ENCODE results near the gene TDRD7.

The TDRD7 gene

DNA sequence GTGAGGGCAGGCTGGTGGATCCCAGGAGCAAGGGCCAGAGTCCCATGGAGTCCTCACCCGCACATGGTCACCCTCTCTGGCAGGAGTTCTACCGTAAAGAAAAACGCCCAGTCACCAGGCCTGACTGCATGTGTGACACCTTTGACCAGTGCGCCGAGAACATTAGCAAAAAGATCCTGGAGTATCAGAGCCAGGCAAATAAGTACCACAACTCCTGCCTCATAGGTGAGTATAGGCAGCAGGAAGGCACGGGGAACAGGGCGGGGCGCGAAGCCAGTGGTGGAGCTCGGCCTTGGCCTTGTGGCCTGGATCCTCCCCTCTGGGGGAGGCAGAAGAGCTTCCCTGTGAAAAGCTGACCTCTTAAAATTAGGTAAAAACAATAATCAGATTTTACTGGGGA, 45.4 kb upstream of the TDRD7 start:
- no peak for DNase-seq
- H3K27me3 ChIP-seq (replicated peaks), result no peaks in the 10 kb centered on the region
- no peaks in the 10 kb centered on the region for H3K36me3 ChIP-seq (replicated peaks)
- no peak overlapping the region for H3K4me3 ChIP-seq (ENCODE audit: low read depth, low read length)
- in situ Hi-C loops (cut with HindIII; ENCODE audit: low pct_ligation_motif_present, low sequenced_read_pairs), result no loop called here
- TF ChIP-seq CTCF (IDR thresholded peaks at IDR 0.05; ENCODE audit: low read depth, low read length, missing control alignments), result no peak
- no peak overlapping the region for H3K27ac ChIP-seq

- Histone ChIP-seq H3K27me3 (replicated peaks) (no peaks in the 10 kb centered on the region), H3K36me3 (replicated peaks) (no peaks in the 10 kb centered on the region), H3K4me3 (ENCODE audit: low read depth, low read length) (no peak overlapping the region), H3K27ac (no peak overlapping the region)
- TF ChIP-seq CTCF (IDR thresholded peaks at IDR 0.05; ENCODE audit: low read depth, low read length, missing control alignments), result no peak
- DNase-seq, result no peak
- in situ Hi-C loops (cut with HindIII; ENCODE audit: low pct_ligation_motif_present, low sequenced_read_pairs), result no loop called here
Measured at GRCh38 chr9:97366889-97367288, 45.0 kb upstream of the TDRD7 start.

DNA sequence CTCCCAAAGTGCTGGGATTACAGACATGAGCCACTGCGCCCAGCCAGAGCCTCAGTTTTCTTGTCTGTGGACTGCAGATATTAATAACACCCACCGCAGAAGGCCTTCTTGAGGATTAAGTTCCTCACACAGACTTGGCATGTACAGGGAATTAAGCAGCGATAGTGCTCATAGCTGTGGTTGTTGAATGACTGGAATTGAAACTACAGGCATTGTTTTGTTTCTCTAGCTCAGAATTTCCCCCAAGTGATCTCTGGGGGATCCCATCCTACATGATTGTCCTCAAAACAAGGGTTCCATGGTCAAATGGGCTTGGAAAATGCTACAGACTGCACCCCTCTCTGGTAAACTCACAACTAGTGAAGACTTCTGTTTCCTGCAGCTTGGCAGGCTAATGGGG, 44.2 kb upstream of the TDRD7 start:
- no peak for TF ChIP-seq CTCF (IDR thresholded peaks at IDR 0.05; ENCODE audit: low read depth, low read length, missing control alignments)
- Histone ChIP-seq H3K36me3 (replicated peaks) (no peaks in the 10 kb centered on the region), H3K27me3 (replicated peaks) (no peaks in the 10 kb centered on the region), H3K4me3 (ENCODE audit: low read depth, low read length) (no peak overlapping the region), H3K27ac (no peak overlapping the region)
- in situ Hi-C loops (cut with HindIII; ENCODE audit: low pct_ligation_motif_present, low sequenced_read_pairs), result no loop called here
- DNase-seq, result no peak

GRCh38 chr9:97368964-97369363, 42.9 kb upstream of the TDRD7 start:
- in situ Hi-C loops (cut with HindIII; ENCODE audit: low pct_ligation_motif_present, low sequenced_read_pairs), result no loop called here
- H3K36me3 ChIP-seq (replicated peaks), result no peaks in the 10 kb centered on the region
- no peak for TF ChIP-seq CTCF (IDR thresholded peaks at IDR 0.05; ENCODE audit: low read depth, low read length, missing control alignments)
- no peak overlapping the region for H3K4me3 ChIP-seq (ENCODE audit: low read depth, low read length)
- H3K27ac ChIP-seq, result no peak overlapping the region
- no peaks in the 10 kb centered on the region for H3K27me3 ChIP-seq (replicated peaks)
- no peak for DNase-seq

DNA sequence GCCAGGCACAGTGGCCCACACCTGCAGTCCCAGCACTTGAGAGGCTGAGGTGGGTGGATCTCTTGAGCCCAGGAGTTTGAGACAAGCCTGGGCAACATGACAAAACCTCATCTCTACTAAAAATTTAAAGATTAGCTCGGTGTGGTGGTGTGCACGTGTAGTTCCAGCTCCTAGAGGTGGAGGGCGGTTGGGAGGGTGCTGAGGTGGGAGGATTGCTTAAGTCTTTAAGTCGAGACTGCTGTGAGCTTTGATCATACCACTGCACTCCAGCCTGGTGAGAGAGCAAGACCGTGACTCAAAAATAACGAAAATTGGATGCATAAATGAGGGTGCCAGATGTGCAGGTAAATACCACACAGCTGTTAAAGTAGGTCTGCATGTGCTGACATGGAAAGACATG, 39.3 kb upstream of the TDRD7 start:
- no peak for DNase-seq
- H3K27me3 ChIP-seq (replicated peaks), result no peaks in the 10 kb centered on the region
- H3K4me3 ChIP-seq (ENCODE audit: low read depth, low read length), result no peak overlapping the region
- in situ Hi-C loops (cut with HindIII; ENCODE audit: low pct_ligation_motif_present, low sequenced_read_pairs), result no loop called here
- no peak overlapping the region for H3K27ac ChIP-seq
- TF ChIP-seq CTCF (IDR thresholded peaks at IDR 0.05; ENCODE audit: low read depth, low read length, missing control alignments), result no peak
- H3K36me3 ChIP-seq (replicated peaks), result no peaks in the 10 kb centered on the region

GRCh38 chr9:97373331-97373730, 38.6 kb upstream of the TDRD7 start:
- no peak for DNase-seq
- no peaks in the 10 kb centered on the region for H3K36me3 ChIP-seq (replicated peaks)
- H3K27me3 ChIP-seq (replicated peaks), result no peaks in the 10 kb centered on the region
- H3K4me3 ChIP-seq (ENCODE audit: low read depth, low read length), result no peak overlapping the region
- no peak for TF ChIP-seq CTCF (IDR thresholded peaks at IDR 0.05; ENCODE audit: low read depth, low read length, missing control alignments)
- in situ Hi-C loops (cut with HindIII; ENCODE audit: low pct_ligation_motif_present, low sequenced_read_pairs), result no loop called here
- H3K27ac ChIP-seq, result no peak overlapping the region

All from brain microvascular endothelial cell (primary cell).